GM19395 (cell line): ENCODE data around the gene SARM1.
"Not testable (repeated sequence)": the region's sequence is repeated elsewhere in the genome, so short reads cannot be mapped to it uniquely, and the experiment has no call there.

ENCODE experiments used
- ATAC-seq: cut with Tn5 transposase; IDR thresholded peaks from one replicate; pipeline ENCODE4 v1.9.1; 2021; ENCODE audit warnings: mild to moderate bottlenecking, moderate library complexity; ENCODE audit not compliant: unreplicated experiment

The SARM1 gene

DNA sequence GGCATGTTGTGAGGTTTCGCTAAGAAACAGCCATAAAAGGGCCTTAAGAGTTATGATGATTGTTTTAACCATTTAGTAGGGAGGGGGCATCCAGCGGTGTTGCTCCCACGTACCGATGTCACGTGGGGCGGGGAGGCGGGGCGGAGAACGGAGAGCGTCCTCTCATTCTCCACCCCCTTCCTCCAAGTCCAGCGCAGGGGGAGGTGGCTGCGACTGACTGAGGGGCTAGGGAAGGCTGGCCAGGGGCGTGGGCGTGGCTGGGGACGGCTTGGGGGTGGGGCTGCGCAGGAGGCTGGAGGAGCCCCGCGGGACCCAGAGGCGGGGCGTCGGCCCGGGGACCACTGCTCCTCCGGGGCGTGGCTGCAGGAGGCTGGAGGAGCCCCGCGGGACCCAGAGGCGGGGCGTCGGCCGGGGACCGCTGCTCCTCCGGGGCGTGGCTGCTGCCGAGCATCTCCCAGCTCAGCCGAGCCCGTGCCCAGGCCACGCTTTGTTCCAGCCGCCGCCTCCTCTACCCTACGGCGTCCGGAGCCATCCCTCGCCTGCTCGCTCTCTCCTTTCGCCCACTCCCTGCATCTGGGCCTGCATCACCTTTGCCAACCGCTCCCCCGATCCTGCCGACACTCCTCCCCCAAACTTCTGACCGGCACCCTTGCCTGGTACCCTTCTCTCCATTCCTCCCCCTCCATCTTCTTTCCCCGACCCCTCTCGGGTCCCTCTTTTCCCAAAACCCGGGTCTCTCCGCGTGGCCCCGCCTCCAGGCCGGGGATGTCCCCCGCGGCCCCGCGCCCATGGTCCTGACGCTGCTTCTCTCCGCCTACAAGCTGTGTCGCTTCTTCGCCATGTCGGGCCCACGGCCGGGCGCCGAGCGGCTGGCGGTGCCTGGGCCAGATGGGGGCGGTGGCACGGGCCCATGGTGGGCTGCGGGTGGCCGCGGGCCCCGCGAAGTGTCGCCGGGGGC, at the start of gene SARM1:
SARM1 (plus strand) TSS at position 450 of the 958 bp plus-strand sequence; CDS start at position 789, 339 bp downstream.
- ATAC-seq = peak; percentile 81

DNA sequence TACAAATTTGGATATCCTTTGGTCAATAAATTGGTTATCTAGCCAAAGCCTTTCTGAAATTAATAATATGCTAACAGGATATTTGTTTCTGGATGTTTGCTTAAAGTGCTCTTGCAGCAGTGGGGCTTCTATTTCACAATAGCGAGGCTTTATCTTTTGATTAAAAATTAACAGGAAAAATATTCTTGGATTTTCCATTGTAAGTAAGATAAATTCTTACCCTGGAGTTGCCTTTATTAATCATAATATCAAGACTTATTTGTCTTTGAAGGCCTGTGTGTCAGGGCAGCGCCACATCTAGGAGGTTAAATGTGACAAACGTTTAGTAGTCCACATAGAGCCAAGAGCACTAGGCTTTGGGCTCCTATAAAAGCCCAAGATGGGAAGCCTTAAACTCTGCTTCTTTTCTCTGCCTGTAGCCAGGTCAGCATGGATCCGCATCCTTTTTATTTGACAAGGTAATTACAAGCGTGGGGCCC, 47.2 kb upstream of the SARM1 start:
- ATAC-seq = no peak

DNA sequence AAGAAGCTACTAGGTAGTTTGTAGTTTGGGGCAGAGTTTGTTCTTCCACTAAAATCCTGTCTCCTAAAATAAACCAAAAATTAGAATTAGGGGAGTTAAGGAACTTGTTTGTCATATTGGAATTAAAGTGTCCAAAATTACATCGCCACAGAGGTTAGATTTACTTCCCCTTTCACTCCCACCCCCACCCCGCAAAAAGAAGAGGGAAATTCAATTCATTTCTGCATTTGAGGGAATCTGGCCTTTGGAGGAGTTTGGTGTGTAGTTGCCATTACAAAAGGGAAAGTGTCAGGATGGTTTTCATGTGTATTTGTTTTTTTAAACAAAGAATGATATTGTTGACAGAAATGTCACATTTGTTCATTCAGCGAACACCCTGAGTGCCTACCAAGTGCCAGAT, 46.7 kb upstream of the SARM1 start:
- no peak for ATAC-seq

DNA sequence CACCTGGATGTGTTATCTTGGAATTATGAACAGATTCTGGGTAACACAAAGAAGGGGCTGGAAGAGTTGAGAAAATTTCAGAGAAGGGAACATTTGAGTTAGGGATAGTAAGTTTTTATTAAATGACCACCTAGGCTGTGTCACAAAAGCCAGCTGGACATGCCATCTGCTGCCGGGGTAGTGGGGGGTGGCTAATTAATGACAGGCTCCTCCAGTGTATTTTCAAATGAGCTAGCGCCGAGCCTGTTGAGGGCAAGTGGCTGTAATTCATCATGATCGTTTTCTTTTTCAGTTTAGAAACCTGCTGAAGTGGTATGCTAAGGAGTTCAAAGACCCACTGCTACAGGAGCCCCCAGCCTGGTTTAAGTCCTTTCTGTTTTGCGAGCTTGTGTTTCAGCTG, 46.3 kb upstream of the SARM1 start:
- ATAC-seq = no peak

DNA sequence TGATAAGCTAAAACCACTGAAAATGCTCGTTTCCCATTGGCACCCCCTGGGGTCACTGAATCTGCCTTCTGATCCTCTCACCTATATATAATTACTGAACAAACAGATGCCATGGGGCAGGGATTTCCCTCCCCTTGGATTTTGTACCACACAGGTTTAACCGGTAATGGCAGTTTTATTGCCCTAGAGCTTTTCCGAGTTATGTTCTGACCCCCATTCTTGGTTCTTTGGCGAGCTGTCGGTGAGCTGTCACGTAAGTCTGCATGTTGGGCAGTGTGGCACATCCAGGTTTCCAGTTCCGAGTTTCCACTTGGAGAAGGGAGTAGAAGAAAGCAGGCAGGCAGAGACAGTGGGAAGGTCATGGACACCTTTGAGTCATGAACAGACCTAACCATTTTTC, 45.4 kb upstream of the SARM1 start:
- ATAC-seq = no peak

DNA sequence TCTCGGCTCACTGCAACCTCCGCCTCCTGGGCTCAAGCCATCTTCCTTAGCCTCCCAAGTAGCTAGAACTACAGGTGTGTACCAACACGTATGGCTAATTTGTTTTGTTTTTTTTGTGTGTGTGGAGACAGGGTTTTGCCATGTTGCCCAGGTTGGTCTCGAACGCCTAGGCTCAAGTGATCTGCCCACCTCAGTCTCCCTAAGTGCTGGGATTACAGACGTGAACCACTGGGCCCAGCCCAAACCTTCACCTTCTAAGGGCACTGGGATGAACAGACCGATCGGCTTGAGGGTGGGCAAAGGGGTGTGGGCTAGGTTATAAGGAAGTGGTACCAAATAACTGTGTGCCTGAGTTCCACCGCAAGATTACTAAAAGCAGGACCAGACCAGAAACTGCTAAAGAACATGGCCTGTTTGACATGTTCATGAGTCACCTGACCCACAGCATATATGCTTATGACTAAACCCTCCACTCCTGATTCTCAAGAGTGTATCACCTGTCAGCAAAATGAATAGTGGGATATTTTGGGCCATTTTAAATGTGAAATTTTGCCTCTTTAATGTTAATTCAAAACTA, 44.4 kb upstream of the SARM1 start:
- ATAC-seq = peak; percentile 72

DNA sequence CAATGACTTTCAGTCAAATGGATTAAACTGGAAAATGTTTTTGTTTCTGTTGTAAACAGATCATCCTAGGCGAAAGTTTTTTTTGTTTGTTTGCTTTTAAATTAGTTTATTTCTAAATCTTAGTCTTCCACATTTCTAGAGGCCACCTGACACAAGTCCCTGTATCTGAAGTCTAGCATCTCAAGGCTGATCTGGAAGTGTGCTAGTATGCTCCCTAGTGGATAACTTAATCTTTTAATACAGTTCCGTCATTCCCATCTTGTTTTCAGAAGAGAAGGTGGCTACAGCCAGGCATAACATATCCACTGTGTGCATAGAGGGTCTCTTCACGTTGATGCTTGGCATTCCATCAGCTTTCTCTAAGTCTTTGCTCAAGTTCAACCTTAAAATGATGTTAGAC, 43.8 kb upstream of the SARM1 start:
- no peak for ATAC-seq

DNA sequence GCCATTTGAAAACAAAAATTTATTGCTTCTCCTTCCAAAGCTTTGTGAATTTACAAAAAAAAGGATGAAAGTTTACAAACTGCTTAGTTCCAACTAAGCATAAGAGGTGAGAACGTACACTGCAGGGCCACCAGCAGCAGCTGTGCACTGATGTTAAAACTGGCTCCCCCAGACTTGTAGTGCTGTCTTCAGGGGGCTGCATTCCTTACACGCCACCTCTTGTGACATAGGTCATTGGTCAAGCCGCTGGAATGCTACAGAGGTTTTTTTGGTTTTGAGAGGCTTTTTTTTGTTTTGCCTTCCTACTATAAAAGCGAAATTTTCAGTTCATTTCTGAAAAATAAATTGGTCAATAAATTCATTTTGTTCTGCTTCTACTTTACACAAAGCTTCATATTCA, 43.2 kb upstream of the SARM1 start:
- no peak for ATAC-seq

DNA sequence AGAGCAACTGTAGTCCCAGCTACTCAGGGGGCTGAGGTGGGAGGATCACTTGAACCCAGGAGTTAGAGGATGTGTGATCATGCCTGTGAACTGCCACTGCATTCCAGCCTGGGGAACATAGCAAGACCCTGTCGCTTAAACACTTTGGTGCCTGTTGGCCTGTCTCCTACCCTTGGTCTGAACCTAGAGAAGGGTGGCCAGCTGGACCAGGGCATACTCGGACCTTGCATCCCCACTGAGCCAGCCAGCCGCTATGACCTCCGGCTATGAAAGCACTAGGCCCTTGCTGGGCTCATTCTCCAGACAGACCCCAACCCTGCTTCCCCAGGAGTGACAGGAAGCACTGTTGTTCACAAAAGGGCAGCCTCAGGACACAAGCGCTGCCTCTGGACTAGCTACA, 40.8 kb upstream of the SARM1 start:
- ATAC-seq = no peak

DNA sequence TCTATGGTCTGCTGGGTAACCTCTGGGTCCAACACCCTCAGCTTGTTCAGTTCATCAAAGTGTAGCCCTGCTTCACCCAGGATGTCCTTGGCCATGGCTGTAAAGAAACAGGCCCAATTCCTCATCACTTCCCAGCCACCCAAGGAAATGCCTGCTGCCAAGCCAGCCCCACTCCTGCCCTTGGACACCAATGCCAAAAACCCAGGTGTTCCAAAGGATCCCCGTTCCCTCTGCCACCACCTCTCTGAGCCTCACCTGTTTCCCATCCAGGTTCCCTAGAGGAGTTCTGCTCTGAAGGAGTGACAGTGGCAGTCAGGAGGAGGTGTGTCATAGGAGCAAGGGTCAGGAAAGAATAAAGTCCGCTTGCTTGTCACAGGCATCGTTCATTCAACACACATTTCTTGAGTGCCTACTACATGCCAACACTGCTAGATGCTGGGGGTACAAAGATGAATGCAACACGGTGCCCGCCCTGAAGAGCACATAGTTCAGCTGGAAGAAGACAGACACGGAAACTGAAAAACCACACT, 39.5 kb upstream of the SARM1 start:
- no peak for ATAC-seq

DNA sequence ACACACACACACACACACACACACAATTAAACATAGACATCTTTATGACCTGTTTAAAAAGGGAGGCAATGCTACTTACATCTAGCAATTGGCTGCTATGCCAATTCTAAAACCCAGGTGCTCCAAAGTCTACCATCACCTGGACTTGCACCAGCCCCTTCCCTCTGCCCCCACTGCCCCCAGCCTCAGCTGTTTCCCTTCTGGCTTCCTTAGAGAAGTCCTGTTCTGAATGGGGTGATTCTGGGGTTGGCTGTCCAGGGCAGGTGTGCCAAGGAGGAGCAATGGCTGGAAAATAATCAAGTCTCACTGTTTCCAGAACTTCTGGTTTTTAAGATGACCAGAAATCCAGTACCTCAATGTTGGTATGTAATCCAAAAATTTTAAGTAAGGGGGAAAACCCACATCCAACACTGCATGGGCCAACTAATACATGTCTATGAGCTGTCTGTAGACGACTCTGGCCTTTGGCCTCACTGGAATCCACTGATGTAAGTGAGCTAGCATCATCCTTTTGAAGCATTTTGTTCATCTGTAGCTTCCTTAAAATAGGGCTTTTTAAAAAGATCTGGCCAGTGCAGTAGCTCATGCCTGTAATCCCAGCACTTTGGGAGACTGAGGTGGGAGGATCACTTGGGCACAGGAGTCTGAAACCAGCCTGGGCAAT, 38.3 kb upstream of the SARM1 start:
- ATAC-seq = no peak

DNA sequence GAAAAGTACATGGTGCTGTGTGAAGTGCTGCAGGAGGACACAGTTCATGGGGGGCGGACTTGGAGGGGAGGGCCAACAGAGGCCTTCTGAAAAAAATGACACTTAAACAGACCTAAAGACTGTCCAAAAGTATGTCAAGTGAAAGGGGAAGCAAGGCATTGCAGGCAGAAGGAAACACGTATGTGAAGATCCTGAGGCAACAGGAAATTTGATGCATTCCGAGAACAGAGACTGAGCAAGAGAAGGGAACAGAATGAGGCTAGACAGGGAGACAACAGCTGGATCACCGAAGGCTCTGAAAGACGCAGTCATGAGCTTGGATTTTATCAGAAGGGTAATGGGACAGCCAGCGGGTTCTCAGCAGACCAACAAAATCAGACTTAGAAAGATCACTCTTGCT, 37.3 kb upstream of the SARM1 start:
- no peak for ATAC-seq

DNA sequence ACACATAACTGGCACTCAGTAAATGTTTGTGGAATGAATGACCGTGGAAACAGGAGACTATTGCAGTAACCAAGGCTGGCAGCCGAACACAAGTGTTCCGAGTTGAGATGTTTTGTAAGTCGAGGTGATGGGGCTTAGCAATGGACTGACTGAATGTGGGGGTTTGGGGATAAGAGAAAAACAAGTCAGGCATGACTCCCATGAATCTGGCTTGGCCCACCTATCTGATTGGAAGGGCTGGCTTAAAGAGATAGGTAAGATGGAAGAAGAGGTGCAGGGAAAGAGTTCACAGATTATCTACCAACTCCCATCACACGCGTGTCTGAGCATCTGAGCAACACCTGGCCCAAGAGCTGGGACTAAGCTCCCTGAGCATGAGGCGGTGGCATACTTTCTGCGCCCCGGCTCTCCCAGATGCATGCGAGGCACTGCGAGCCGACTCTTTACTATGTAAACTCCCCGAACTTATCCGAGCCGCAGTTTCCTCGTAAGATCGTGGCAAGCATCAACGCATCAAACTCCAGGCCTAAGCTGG, 36.8 kb upstream of the SARM1 start:
- ATAC-seq = peak; percentile 3

DNA sequence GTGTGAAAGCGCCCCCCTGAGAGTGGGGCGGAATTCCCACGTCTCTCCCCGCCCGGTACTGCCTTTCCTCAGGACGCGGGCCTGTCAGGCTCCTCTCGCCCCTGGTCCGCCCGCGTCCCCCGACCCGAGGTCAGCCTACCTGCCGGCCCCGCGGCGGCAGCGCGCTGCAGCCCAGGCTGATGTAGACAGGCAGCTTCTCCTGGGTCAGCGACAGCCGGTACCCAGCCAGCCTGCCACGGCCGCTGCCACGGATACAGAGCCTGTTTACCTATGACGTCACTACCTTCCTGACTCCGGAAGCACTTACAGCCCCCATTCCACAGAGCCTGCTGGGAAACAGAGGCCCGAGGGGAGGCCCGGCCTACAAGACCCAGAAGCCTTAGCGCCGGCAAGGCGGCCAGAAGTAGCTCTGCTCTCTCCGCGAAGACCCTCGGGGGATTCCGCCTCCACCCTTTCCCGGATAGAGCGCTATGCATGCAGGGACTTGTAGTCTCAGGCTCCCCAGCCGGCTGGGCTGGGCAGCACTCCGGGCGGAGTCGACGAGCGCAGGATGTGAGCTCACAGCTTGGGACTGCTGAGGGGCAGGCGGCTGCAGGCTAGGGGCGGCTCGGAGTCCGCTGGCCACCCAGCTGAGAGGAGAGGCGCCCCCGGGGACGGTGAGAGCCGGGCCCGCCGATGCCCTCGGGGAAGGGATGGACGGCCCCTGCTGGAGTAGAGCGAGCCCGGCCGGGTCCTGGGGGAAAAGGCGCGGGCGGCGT, 36.1 kb upstream of the SARM1 start, which contains the start of the genes IFT20 and TNFAIP1:
IFT20 (minus strand) TSS at position 272 of the 758 bp plus-strand sequence. CDS start 3,487 bp downstream, outside the sequence.
TNFAIP1 (plus strand) TSS at position 561 of the 758 bp plus-strand sequence. CDS start 3,761 bp downstream, outside the sequence.
- peak; percentile 93 for ATAC-seq

DNA sequence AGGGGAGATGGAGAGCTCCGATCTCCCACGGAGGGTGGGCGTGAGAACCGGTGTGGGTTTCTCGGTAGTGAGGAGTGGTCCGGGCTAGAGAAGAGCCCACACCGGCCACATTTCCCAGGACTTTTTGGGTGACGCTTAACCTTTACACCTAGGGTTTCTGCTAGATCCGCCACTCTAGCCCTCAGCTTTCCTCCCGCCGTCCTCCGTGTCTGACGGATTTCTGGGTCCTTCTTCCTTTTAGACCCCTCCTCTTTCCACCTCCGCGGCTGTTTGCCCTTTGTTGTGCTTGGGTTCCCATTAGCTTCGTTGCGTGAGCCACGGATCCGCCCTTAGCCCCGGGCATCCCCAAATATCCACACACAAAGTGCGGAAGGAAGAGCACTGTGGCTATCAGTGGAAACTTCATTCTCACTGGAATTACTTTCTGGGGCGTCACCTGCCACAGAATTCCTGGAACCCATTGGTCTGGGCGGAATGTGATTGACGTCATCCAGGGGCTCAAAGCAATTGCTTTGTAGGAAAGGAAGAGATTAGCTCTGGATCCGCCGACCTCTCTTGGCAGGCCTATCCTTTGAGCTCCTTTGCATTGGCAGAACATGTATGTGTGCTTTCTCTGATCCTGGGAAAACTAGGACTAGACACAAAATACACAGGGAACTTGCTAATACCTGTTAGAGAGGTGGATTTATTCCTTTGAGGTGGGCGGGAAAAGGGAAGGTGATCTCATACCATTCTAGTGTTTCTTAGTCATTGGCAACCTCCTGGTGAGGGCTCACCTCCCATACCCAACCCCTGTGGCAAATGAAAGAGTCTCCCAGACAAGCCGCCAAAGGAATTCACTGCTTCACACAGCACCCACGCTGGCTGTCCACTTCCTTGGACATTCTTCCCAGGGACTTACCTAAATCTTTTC, 35.3 kb upstream of the SARM1 start:
- ATAC-seq = no peak

DNA sequence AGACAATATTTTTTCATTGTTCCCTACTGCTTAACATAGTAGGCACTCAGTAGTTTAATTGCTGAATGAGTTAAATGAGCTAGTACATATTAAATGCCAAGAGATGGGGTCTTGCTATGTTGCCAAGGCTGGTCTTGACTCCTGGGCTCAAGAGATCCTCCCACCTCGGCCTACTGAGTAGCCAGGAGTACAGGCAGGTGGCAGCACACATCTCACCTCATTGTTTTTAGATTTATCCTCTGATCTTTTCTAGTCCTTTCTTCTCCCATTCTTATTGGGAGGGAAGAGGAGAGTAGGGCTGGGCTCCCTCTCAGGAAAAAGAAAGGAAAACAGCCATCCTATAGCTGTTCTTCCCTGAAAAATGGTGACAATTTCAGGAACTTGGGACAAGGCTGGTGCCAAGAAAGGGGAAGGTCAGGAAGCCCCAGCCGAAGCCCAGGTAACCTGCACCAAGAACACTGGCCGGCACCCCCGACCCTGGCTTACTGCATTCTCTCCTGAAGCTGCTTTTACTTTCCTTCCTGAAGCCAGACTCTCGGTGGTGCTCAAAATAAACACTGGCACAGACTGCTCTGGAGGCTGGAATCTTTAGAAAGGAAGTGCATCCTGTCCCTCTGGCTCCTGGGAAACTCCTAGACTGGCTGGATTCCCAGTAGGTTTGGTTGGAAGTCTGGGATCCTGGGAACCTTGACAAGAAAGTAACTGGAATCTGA, 33.3 kb upstream of the SARM1 start:
- no peak for ATAC-seq

DNA sequence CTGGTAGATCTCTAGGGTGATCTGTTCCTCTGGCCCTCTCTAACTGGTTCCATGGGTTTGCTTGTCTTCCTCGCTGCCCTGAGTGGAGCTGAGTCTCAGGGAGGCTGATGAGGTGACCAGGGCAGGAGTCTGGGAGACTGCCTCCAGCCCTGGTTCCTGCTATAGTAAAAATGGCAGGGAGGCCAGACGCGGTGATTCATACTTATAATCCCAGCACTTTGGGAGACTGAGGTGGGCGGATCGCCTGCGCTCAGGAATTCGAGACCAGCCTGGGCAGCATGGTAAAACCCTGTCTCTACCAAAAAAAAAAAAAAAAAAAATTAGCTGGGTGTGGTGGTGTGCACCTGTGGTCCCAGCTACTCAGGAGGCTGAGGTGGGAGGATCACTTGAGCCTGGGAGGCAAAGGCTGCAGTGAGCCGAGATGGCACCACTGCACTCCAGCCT, 32.7 kb upstream of the SARM1 start:
- not testable (repeated sequence) for ATAC-seq

DNA sequence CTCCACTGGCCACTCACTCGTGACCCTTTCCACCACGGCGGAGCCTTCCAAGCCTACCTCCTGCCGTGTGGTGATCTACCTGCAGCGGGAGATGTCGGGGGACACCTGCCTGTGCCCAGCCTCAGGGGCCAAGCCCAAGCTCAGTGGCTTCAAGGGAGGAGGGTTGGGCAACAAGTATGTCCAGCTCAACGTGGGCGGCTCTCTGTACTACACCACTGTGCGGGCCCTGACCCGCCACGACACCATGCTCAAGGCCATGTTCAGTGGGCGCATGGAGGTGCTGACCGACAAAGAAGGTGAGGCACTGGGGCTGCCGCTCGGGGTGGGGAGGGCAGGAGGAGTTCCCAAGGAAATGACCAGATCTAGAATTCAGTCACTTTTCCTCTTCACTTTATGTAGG, 32.1 kb upstream of the SARM1 start:
- ATAC-seq = no peak
